HepG2 (cell line): ENCODE results near the gene COLEC12.
A peak's percentile ranks its signal among the peaks of the same experiment; 100 is the strongest.

ENCODE experiments used
- CTCF ChIP-seq: sonication (generic); formaldehyde crosslinking; IDR thresholded peaks from 2 replicates; pipeline ENCODE4 v1.5.0; 2020; ENCODE audit warnings: mild to moderate bottlenecking, missing genetic modification reagents, moderate library complexity
- ELF3 ChIP-seq: IDR thresholded peaks from 2 replicates; pipeline ENCODE4 v1.6.1; 2016; ENCODE audit warnings: missing genetic modification reagents, missing compliant biosample characterization
- ETV6 ChIP-seq: sonication (generic); formaldehyde crosslinking; conservative IDR thresholded peaks from 2 replicates; pipeline ENCODE4 v1.4.0; 2020; ENCODE audit warnings: missing genetic modification reagents
- HDAC6 ChIP-seq: fragments of 200-600 bp; sonication (generic); IDR thresholded peaks from 2 replicates; pipeline ENCODE4 v1.7.0; 2017; ENCODE audit warnings: mild to moderate bottlenecking, antibody characterized with exemption, low read length, low read depth
- IRF2 ChIP-seq: IDR thresholded peaks from 2 replicates; pipeline ENCODE4 v1.6.1; 2018; ENCODE audit warnings: missing genetic modification reagents, missing compliant biosample characterization
- NFE2L2 ChIP-seq: fragments of 150-350 bp; IDR thresholded peaks from 2 replicates; pipeline ENCODE4 v1.6.1; 2014; ENCODE audit warnings: low read length
- REST ChIP-seq, 2 experiments: IDR thresholded peaks; 2 replicates each; pipeline ENCODE4 v1.6.1; 2011 to 2012; ENCODE audit warnings: low read length in 2 of 2, borderline replicate concordance in 1 of 2, low read depth in 1 of 2, mild to moderate bottlenecking in 1 of 2, moderate library complexity in 1 of 2
- SMARCC2 ChIP-seq: fragments of 450-650 bp; IDR thresholded peaks from 2 replicates; pipeline ENCODE4 v1.6.1; 2017; ENCODE audit warnings: antibody characterized with exemption, mild to moderate bottlenecking
- SSRP1 ChIP-seq: IDR thresholded peaks from 2 replicates; pipeline ENCODE4 v1.6.1; 2016; ENCODE audit warnings: control low read depth
- ZBTB4 ChIP-seq: sonication (generic); formaldehyde crosslinking; IDR thresholded peaks from 2 replicates; pipeline ENCODE4 v1.4.0; 2020; ENCODE audit warnings: missing genetic modification reagents, mild to moderate bottlenecking, borderline replicate concordance
- ZNF7 ChIP-seq: IDR thresholded peaks from 2 replicates; pipeline ENCODE4 v1.6.1; 2016; ENCODE audit warnings: missing biosample characterization, missing genetic modification reagents
- ZNF704 ChIP-seq: sonication (generic); formaldehyde crosslinking; IDR thresholded peaks from 2 replicates; pipeline ENCODE4 v1.8.1; 2023; ENCODE audit warnings: mild to moderate bottlenecking, inconsistent platforms, moderate library complexity, missing genetic modification reagents, borderline replicate concordance
- ZNF777 ChIP-seq: sonication (generic); formaldehyde crosslinking; IDR thresholded peaks from 2 replicates; pipeline ENCODE4 v1.4.0; 2020; ENCODE audit warnings: missing genetic modification reagents
- ZUFSP ChIP-seq: sonication (generic); formaldehyde crosslinking; IDR thresholded peaks from 2 replicates; pipeline ENCODE4 v1.9.0; 2021; ENCODE audit warnings: missing genetic modification reagents, mild to moderate bottlenecking, borderline replicate concordance

- no peak for TF ChIP-seq SMARCC2
- TF ChIP-seq ZBTB4 (CRISPR knock-in tag) = no peak
- no peak for TF ChIP-seq ZNF704 (CRISPR knock-in tag)
- TF ChIP-seq HDAC6 = no peak
- TF ChIP-seq REST (IDR thresholded peaks at IDR 0.05; ENCODE audit: borderline replicate concordance in 1 of 2, low read depth in 1 of 2, low read length in 2 of 2) = no peak
- TF ChIP-seq NFE2L2 = no peak
- TF ChIP-seq ELF3 = peak; percentile 74; the same call in 1 of the 2 replicates
- no peak for TF ChIP-seq SSRP1
- TF ChIP-seq CTCF = no peak
- no peak for TF ChIP-seq ZNF7 (CRISPR knock-in tag)
- TF ChIP-seq ZNF777 (CRISPR knock-in tag) = no peak
- no peak for TF ChIP-seq ETV6 (CRISPR knock-in tag)
- TF ChIP-seq ZUFSP = no peak
- no peak for TF ChIP-seq IRF2 (CRISPR knock-in tag)
Measured at GRCh38 chr18:486929-487740, 13.4 kb downstream of the COLEC12 start.
